HG03342 (cell line): ENCODE measurements around the gene MYO1G.
"Not testable (repeated sequence)": the region's sequence is repeated elsewhere in the genome, so short reads cannot be mapped to it uniquely, and the experiment has no call there.

Experiments used
- ATAC-seq: cut with Tn5 transposase; IDR thresholded peaks from one replicate; pipeline ENCODE4 v1.9.1; 2021; ENCODE audit warnings: mild to moderate bottlenecking, moderate library complexity; ENCODE audit not compliant: unreplicated experiment

MYO1G gene

DNA sequence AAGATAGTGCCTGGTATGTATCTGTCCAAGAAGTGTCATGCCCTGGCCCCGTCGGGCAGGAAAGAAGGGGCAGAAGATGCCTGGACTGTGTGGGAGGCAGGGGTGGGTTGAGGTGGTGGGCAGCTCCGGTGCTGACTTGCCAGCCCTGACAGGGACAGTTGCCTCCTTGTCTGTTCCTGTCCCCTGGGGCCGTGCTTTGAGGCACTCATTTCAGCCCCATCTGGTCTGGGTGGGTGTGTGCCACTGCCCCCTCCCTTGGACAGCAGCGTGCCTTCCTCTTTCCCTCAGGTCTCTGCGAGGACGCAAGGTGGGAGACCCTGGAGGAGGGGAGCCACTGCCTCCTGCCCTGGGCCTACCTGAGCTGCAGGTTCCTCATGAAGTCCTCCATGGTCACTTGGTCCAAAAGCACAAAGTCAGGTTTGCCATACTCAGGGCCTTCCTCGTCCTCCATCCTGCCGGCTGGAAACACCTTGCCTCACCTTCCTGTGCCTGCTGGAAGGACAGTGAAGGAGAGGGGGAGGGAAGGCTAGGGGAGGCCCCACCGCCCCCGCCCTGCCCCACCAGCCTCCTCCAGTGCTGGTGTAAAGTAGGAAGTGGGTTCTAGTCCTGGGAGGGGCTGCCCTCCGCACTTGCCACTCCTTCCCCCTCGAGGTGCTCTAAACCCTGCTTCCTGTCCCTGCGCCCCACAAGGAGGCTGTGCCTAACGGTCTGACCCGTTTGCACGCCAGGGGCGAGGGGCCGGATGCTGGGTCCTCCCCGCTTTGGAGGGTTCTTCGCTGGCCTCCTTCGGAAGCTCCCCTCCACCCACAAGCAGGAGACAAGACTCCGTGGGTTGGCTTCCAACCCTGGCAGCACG lies at the start of gene MYO1G:
MYO1G (minus strand) TSS at position 505 of the 856 bp plus-strand sequence; CDS start at position 451, 54 bp downstream.
- ATAC-seq: peak; percentile 56

DNA sequence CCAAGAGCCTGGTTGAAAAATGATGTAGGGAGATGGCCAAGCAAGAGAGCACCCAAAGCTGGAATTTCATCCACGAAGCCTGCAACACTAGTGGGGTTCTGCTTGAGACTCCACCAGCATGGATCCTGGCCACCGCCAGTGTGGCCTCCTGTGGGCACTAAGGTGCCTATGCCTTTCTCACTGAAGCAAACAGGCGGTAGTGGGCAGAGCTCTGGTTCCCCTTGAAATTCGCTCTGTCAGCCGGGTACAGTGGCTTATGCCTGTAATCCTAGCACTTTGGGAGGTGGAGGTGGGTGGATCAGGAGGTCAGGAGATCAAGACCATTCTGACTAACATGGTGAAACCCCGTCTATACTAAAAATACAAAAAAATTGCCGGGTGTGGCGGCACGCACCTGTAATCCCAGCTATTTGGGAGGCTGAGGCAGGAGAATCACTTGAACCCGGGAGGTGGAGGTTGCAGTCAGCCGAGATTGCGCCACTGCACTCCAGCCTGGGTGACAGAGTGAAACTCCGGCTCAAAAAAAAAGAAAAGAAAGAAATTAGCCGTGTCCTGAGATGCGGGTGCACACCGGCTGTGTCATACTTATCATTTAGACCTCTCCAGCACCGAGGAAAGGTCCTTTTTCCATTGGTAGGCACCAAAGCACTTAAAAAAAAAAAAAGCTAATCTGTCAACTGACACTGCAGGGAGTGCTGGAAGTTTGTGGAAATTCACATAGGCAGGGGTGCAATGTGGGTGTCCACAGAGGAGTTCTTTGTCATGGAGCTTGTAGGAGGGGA lies 49.5 kb upstream of the MYO1G start:
- ATAC-seq: no peak

DNA sequence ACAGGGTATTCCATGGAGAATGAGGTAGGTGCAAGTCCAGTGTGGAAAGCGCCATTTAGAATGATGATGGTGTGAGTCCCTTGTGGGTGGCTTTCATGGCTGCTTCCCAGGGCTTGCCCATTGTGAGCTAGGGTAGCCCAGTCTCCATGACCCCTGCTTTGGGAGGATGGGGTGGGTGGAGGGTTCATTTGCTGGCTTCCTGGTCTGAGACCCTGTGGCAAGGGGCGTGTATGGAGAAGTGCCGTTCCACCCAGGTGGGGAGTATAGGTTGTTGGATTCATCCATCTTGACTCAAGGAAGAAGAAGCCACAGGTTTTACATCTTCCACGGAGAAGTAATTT lies 48.9 kb upstream of the MYO1G start:
- ATAC-seq: no peak

DNA sequence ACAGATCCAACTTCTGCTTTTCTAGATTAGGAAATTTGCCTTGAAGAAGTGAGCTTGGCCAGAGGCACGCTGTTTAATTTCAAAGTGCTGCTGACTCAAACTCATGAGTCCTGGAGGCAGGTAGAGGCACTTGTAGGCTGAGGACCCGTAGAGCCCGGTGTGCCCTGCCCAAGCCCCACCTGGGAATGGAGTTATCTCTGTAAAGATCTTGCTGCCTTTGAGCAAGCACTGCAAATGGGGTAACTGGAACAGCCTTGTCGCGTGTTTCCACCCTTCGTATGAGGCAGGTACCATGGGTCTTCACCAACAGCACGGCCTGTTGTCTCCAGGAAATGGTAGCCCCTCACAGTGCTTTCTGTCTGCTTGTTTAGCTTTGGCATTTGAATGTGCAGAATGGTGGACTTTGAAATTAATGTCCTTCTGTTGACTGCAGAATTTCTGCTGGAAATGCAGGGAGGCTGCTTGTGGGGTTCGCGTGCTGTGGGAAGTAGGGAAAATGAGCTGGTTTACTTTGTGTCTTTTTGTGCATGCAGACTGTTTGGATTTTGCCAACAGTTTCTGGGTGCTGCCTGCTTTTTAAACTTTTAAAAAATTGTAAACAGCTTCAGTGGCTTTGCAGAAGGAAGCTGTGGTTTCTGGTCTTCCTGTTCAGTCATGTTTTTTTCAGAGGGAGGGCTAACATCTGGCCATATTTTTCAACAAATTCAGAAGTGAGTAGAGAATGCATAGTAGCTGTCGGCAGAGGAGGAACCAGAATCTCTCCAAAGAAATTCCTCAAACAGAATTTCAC lies 48.4 kb upstream of the MYO1G start:
- no peak for ATAC-seq

- no peak for ATAC-seq
These were observed 47.2 kb upstream of the MYO1G start for GRCh38 chr7:45026013-45026412.

- ATAC-seq: not testable (repeated sequence)
These were observed 46.7 kb upstream of the MYO1G start for GRCh38 chr7:45025473-45025872.

DNA sequence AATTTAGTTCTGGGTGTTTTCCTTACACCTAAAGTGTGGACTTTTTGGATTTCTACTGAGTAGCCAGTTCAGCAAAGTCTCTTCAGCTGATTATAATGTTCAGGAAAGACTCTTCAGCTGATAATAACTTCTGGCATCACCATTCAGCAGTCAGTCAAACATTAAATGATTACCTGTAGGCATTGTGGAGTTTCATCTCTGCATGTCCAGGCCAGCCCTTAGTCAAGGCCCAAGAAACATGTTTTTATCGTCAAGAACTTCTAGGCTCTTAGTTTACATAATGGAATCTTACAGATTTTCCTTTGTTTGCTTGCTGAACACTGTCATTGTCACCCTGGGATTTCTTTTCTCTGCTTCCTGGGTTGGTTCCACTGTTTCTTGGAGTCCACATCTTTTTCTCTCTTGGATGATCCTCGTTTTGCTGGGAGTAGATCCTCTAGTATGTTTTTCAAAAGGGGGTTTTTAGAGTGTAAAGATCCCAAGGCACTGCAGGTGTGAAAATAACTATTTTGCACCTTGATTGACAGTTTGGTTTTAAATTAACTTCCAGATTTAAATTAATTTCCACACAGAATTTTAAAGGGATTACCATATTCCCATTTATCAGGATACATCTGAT lies 45.4 kb upstream of the MYO1G start:
- ATAC-seq: no peak

DNA sequence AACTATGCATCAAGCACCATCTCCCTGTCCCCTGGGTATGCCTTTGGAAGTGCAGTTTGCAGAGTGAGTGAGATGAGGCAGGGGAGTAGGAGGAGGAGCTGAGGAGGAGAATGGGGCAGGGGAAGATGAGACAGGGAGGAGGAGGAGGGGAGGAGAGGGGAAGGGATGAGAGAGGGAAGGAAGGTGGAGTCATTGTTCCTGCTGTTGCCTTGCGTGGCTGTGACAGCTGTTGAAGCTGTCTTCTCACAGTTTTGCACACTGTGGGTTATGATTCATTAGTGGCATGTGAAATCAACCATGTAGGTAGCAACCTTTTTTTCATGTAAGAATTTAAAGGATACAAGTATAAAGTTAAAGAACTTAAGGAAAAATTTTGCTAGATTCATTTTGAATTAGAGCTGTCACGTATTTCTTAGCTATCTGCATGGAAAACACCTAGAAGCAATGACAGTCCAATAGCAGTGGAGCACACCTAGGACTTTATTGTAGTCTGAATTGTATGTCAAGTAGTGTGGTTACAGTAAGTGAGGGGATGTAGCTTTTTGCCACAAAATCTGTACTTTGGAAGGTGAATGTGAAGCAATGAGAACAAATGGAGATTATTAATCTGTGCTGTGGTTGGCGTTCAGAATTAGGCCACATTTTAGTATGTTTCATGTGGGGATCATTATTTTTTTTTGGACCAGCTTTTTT lies 42.9 kb upstream of the MYO1G start:
- ATAC-seq: peak; percentile 66

DNA sequence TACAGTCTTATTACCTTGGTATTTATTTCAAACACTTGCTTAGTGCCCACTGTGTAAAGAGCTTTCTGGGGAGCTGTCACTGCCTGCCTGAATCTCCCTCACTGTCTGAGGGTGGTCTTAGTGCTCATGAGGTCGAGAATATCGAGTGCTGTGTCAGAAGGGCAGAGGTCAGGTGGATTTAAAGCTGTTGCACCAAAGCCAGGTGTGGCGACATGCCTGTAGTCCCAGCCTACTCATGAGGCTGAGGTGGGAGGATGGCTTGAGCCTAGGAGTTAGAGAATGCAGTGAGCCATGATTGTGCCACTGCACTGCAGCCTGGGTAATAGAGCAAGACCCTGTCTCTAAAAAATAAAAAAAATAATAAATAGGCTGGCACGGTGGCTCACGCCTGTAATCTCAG lies 42.1 kb upstream of the MYO1G start:
- ATAC-seq: no peak

GRCh38 chr7:45017253-45017652 lies 38.4 kb upstream of the MYO1G start:
- no peak for ATAC-seq

GRCh38 chr7:45015313-45015712 lies 36.5 kb upstream of the MYO1G start:
- no peak for ATAC-seq

GRCh38 chr7:45013465-45013967 lies 34.7 kb upstream of the MYO1G start:
- ATAC-seq: no peak

DNA sequence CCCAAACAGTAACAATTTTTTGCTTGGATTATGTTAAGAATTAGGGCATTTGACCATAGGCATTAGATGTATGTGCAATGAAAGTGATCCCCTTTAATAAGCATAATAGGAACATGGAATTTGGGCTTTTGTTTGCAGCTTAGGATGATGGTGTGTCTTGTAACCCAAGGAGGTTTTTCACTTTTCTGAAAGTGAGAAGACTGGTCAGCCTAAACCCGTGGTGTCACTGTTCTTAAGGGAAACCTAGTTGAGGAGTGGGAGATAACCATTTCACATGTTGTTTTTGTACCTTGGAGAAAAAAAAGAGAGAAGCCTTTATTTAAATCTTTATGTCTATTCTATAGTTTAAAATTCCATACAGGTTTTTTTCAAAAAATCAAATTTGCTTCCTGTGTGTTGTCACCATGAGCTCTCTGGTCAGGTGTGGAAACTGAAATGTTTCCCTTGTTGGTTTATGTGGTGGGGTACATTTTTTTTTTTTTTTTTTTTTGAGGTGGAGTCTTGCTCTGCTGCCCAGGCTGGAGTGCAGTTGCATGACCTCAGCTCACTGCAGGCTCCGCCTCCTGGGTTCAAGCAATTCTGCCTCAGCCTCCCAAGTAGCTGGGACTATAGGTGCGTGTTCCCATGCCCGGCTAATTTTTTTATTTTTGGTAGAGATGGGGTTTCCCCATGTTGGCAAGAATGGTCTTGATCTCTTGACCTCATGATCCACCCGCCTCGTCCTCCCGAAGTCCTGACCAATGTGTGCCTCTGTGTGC lies 28.9 kb upstream of the MYO1G start:
- ATAC-seq: peak; percentile 48

DNA sequence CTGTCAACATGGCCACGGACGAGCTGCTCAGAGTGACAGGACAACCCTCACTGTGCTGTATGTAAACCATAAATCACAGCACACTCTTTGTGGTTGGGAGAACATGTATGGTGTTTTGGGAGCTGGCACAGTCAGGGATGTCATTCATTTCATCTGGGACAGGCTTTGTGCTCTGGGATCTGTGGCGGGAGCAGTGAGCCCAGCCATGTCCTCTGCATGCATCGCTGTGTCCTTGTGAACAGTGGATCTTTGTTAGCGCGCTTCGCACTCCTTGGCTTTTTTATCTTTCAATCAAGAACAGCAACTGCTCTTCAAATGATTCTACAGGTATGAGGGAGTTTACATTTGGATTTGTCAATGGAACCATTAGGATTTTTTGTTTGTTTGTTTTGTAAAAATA lies 28.3 kb upstream of the MYO1G start:
- no peak for ATAC-seq

DNA sequence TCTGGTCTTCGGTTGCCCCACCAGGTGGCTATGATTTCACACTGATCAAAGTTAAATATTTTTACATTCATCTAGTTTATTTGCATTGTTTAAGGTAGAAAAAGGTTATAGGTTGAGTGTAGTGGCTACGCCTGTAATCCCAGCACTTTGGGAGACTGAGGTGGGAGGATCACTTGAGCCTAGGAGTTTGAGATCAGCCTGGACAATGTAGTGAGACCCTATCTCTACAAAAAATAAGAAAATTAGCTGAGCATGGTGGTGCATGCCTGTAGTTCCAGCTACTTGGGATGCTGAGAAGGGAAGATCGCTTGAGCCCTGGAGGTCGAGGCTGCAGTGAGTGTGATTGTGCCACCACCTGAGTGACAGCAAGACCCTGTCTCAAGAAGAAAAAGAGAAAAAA lies 25.0 kb upstream of the MYO1G start:
- ATAC-seq: no peak

- no peak for ATAC-seq
These were observed 23.0 kb upstream of the MYO1G start for GRCh38 chr7:45001826-45002225.

DNA sequence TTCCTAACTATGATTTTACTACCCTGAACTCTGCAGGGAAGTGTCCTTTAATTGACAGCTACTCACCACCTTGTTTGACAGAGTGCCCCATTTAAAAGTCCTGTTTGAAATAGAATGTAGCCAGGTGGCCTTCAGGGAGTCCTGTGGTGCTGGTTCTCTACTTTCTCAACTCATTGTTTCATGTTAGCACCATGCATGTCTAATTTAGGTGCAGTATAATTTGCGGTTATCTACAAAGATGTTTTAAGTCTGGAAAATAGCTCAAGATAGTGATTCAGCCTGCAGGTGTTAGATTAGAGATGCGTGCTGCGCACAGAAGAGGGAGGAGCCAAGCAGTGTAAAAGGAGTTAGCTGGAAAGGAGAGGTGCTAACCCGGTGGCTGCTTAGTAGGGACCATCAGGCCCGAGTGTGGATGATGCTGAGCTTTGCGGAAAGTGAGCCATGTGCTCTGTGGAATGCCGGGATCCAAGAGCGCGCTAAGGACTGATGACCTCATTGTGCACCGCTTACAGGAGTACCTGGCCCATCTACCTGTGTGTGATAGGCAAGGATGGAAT lies 22.4 kb upstream of the MYO1G start:
- ATAC-seq: peak; percentile 29

GRCh38 chr7:45000093-45001032 lies 21.5 kb upstream of the MYO1G start, which contains the start of gene CCM2:
Gene CCM2, plus strand, starts transcription at chr7:45000201. Its CDS starts 133 bp downstream, at chr7:45000334.
- ATAC-seq: no peak
